Activated CD4-positive, alpha-beta memory T cell treated with anti-CD3 and anti-CD28 coated beads for 36 hours (primary cell): ENCODE data around the gene RAD51B. TPM values are rescaled to one million over a fixed set of nuclear protein-coding genes. Genes with fewer than 3 reads are reported as not detected.

ENCODE experiments used
- CTCF ChIA-PET: fragments of 350-600 bp; sonication (Branson Sonifier 250); formaldehyde crosslinking; loops from one replicate; lab custom pipeline; 2021; ENCODE audit warnings: antibody characterized with exemption, inconsistent platforms; lab: Charles Lee
- POLR2A ChIA-PET: fragments of 350-600 bp; sonication (Branson Sonifier 250); formaldehyde crosslinking; loops from one replicate; lab custom pipeline; 2021; ENCODE audit warnings: antibody characterized with exemption; lab: Charles Lee
- DNase-seq: peaks from one replicate; pipeline ENCODE4 v3.0.0-alpha.2; 2020
- H3K27ac Mint-ChIP-seq: one replicate; pipeline ENCODE4 v1.8.0; 2021; ENCODE audit warnings: mixed read lengths
- H3K27me3 Mint-ChIP-seq: one replicate; pipeline ENCODE4 v1.8.0; 2021; ENCODE audit warnings: mixed read lengths
- H3K36me3 Mint-ChIP-seq: one replicate; pipeline ENCODE4 v1.8.0; 2021; ENCODE audit warnings: mixed read lengths
- H3K4me1 Mint-ChIP-seq: one replicate; pipeline ENCODE4 v1.8.0; 2021; ENCODE audit warnings: low read depth, mixed read lengths
- H3K4me3 Mint-ChIP-seq: one replicate; pipeline ENCODE4 v1.8.0; 2021; ENCODE audit warnings: mild to moderate bottlenecking, mixed read lengths
- H3K9me3 Mint-ChIP-seq: one replicate; pipeline ENCODE4 v1.8.0; 2021; ENCODE audit warnings: mixed read lengths
- intact Hi-C: fragments of 100-400 bp; cut with micrococcal nuclease; formaldehyde crosslinking; loops from one replicate; pipeline ENCODE4 v1.15.1; 2023
- total RNA-seq, 2 experiments: library from RNA; stranded (reverse); gene quantifications; one replicate each; pipeline ENCODE4 v1.2.3, GENCODE V29; 2021

The RAD51B gene
- total RNA-seq, 2 experiments from 2014 or later = 32.3 to 34.3 TPM

GRCh38 chr14:68673464-68673863 is 853.9 kb downstream of the RAD51B start:
- ChIA-PET POLR2A (no interaction called here), CTCF (no interaction called here)
- intact Hi-C loops = no loop called here
- Mint-ChIP-seq H3K27ac (no peak overlapping the region), H3K4me1 (peaks cover 3% of the 10 kb centered on the region), H3K4me3 (no peak overlapping the region), H3K36me3 (no peaks in the 10 kb centered on the region), H3K27me3 (no peaks in the 10 kb centered on the region), H3K9me3 (no peaks in the 10 kb centered on the region)
- DNase-seq = no peak

GRCh38 chr14:68674538-68675232 is 855.1 kb downstream of the RAD51B start:
- intact Hi-C loops = no loop called here
- no peaks in the 10 kb centered on the region for H3K9me3 Mint-ChIP-seq
- CTCF ChIA-PET = no interaction called here
- no peak for DNase-seq
- POLR2A ChIA-PET = no interaction called here
- H3K27ac Mint-ChIP-seq = no peak overlapping the region
- H3K4me3 Mint-ChIP-seq = no peak overlapping the region
- no peaks in the 10 kb centered on the region for H3K36me3 Mint-ChIP-seq
- peaks cover 3% of the 10 kb centered on the region for H3K4me1 Mint-ChIP-seq
- no peaks in the 10 kb centered on the region for H3K27me3 Mint-ChIP-seq

- intact Hi-C loops = no loop called here
- no peaks in the 10 kb centered on the region for H3K9me3 Mint-ChIP-seq
- no peak overlapping the region for H3K27ac Mint-ChIP-seq
- H3K36me3 Mint-ChIP-seq = no peaks in the 10 kb centered on the region
- peaks cover 3% of the 10 kb centered on the region for H3K4me1 Mint-ChIP-seq
- ChIA-PET POLR2A (no interaction called here), CTCF (no interaction called here)
- no peak for DNase-seq
- H3K4me3 Mint-ChIP-seq = no peak overlapping the region
- no peaks in the 10 kb centered on the region for H3K27me3 Mint-ChIP-seq
Observed at GRCh38 chr14:68675233-68675577, 855.6 kb downstream of the RAD51B start.

- Mint-ChIP-seq H3K9me3 (no peaks in the 10 kb centered on the region), H3K27me3 (no peaks in the 10 kb centered on the region), H3K27ac (no peak overlapping the region), H3K36me3 (no peaks in the 10 kb centered on the region), H3K4me1 (peaks cover 12% of the 10 kb centered on the region), H3K4me3 (no peak overlapping the region)
- ChIA-PET POLR2A (no interaction called here), CTCF (interaction anchor here (0.8 to 0.9 kb wide), 2 partner anchors 12 to 113 kb away, joined by 3 to 4 read pairs; no protein-coding TSS in a partner anchor)
- intact Hi-C loops = no loop called here
- no peak for DNase-seq
Observed at GRCh38 chr14:68676511-68676943, 856.9 kb downstream of the RAD51B start.

- no peak overlapping the region for H3K4me3 Mint-ChIP-seq
- no peaks in the 10 kb centered on the region for H3K9me3 Mint-ChIP-seq
- no peak for DNase-seq
- no peak overlapping the region for H3K27ac Mint-ChIP-seq
- intact Hi-C loops = no loop called here
- no peaks in the 10 kb centered on the region for H3K27me3 Mint-ChIP-seq
- ChIA-PET CTCF (interaction anchor here (1.3 kb wide), 1 partner anchor 112 kb away, joined by 7 read pairs; no protein-coding TSS in a partner anchor), POLR2A (interaction anchor here (1.1 kb wide), 1 partner anchor 13 kb away, joined by 3 read pairs; no protein-coding TSS in a partner anchor)
- H3K36me3 Mint-ChIP-seq = no peaks in the 10 kb centered on the region
- H3K4me1 Mint-ChIP-seq = peaks cover 21% of the 10 kb centered on the region
Observed at GRCh38 chr14:68677476-68677875, 857.9 kb downstream of the RAD51B start.

GRCh38 chr14:68677901-68678300 is 858.3 kb downstream of the RAD51B start:
- no peaks in the 10 kb centered on the region for H3K9me3 Mint-ChIP-seq
- H3K27me3 Mint-ChIP-seq = no peaks in the 10 kb centered on the region
- CTCF ChIA-PET = interaction anchor here (0.7 to 1.3 kb wide), 2 partner anchors 14 to 111 kb away, joined by 3 to 7 read pairs; no protein-coding TSS in a partner anchor
- no peaks in the 10 kb centered on the region for H3K36me3 Mint-ChIP-seq
- no peak for DNase-seq
- H3K27ac Mint-ChIP-seq = no peak overlapping the region
- peaks cover 26% of the 10 kb centered on the region for H3K4me1 Mint-ChIP-seq
- POLR2A ChIA-PET = interaction anchor here (1.1 kb wide), 1 partner anchor 14 kb away, joined by 3 read pairs; no protein-coding TSS in a partner anchor
- H3K4me3 Mint-ChIP-seq = no peak overlapping the region
- intact Hi-C loops = no loop called here

- Mint-ChIP-seq H3K36me3 (no peaks in the 10 kb centered on the region), H3K27me3 (no peaks in the 10 kb centered on the region), H3K27ac (no peak overlapping the region), H3K9me3 (no peaks in the 10 kb centered on the region), H3K4me3 (no peak overlapping the region), H3K4me1 (peaks cover 31% of the 10 kb centered on the region)
- CTCF ChIA-PET = interaction anchor here (0.7 to 1.3 kb wide), 2 partner anchors 15 to 111 kb away, joined by 3 to 7 read pairs; no protein-coding TSS in a partner anchor
- intact Hi-C loops = no loop called here
- POLR2A ChIA-PET = interaction anchor here (1.1 kb wide), 1 partner anchor 14 kb away, joined by 3 read pairs; no protein-coding TSS in a partner anchor
- DNase-seq = no peak
Observed at GRCh38 chr14:68678471-68678870, 858.9 kb downstream of the RAD51B start.

- Mint-ChIP-seq H3K27me3 (no peaks in the 10 kb centered on the region), H3K27ac (no peak overlapping the region), H3K4me1 (peaks cover 40% of the 10 kb centered on the region), H3K4me3 (no peak overlapping the region), H3K36me3 (no peaks in the 10 kb centered on the region), H3K9me3 (no peaks in the 10 kb centered on the region)
- DNase-seq = no peak
- intact Hi-C loops = no loop called here
- POLR2A ChIA-PET = no interaction called here
- CTCF ChIA-PET = no interaction called here
Observed at GRCh38 chr14:68679301-68679700, 859.7 kb downstream of the RAD51B start.

GRCh38 chr14:68679746-68680467 is 860.3 kb downstream of the RAD51B start:
- H3K36me3 Mint-ChIP-seq = no peaks in the 10 kb centered on the region
- POLR2A ChIA-PET = no interaction called here
- H3K9me3 Mint-ChIP-seq = no peaks in the 10 kb centered on the region
- H3K27ac Mint-ChIP-seq = no peak overlapping the region
- DNase-seq = no peak
- CTCF ChIA-PET = interaction anchor here (1.3 kb wide), 1 partner anchor 16 kb away, joined by 3 read pairs; no protein-coding TSS in a partner anchor
- intact Hi-C loops = loop anchor here (10.0 kb wide), 1 partner anchor 395 kb away; no protein-coding TSS in a partner anchor
- no peaks in the 10 kb centered on the region for H3K27me3 Mint-ChIP-seq
- H3K4me3 Mint-ChIP-seq = no peak overlapping the region
- H3K4me1 Mint-ChIP-seq = peaks cover 46% of the 10 kb centered on the region

- Mint-ChIP-seq H3K27ac (no peak overlapping the region), H3K4me3 (no peak overlapping the region), H3K9me3 (no peaks in the 10 kb centered on the region), H3K4me1 (peaks cover 53% of the 10 kb centered on the region), H3K27me3 (no peaks in the 10 kb centered on the region), H3K36me3 (no peaks in the 10 kb centered on the region)
- CTCF ChIA-PET = interaction anchor here (0.6 to 1.3 kb wide), 2 partner anchors 17 to 136 kb away, joined by 3 read pairs; no protein-coding TSS in a partner anchor
- no peak for DNase-seq
- intact Hi-C loops = loop anchor here (10.0 kb wide), 1 partner anchor 396 kb away; no protein-coding TSS in a partner anchor
- POLR2A ChIA-PET = no interaction called here
Observed at GRCh38 chr14:68680541-68681051, 861.0 kb downstream of the RAD51B start.

GRCh38 chr14:68681256-68682011 is 861.9 kb downstream of the RAD51B start:
- DNase-seq = no peak
- H3K27ac Mint-ChIP-seq = peak overlapping the region; percentile 30
- no peaks in the 10 kb centered on the region for H3K36me3 Mint-ChIP-seq
- ChIA-PET POLR2A (no interaction called here), CTCF (interaction anchor here (1.3 kb wide), 1 partner anchor 18 kb away, joined by 3 read pairs; no protein-coding TSS in a partner anchor)
- no peaks in the 10 kb centered on the region for H3K9me3 Mint-ChIP-seq
- no peaks in the 10 kb centered on the region for H3K27me3 Mint-ChIP-seq
- intact Hi-C loops = loop anchor here (10.0 kb wide), 1 partner anchor 397 kb away; no protein-coding TSS in a partner anchor
- no peak overlapping the region for H3K4me3 Mint-ChIP-seq
- peaks cover 60% of the 10 kb centered on the region for H3K4me1 Mint-ChIP-seq
